ENCODE measurements around the gene AXL. TPM values are rescaled to one million over a fixed set of nuclear protein-coding genes. Genes with fewer than 3 reads are reported as not detected.

The AXL gene
- total and polyA plus RNA-seq, 2 of the 8 experiments (the other 6 are each of a cell fraction or from before 2014, with no cell fraction given), result 35.3 to 51.0 TPM

- Histone ChIP-seq H3K56ac (replicated peaks; ENCODE audit: insufficient read length, low read depth, low read length) (no peak overlapping the region), H3K27ac (ENCODE audit: low read depth, low read length) (no peak overlapping the region), H2BK15ac (ENCODE audit: low read length) (no peak overlapping the region), H3K9me3 (ENCODE audit: insufficient read depth in 2 of 2, low read depth in 1 of 2, low read length in 1 of 2) (no peaks in the 10 kb centered on the region), H2BK12ac (ENCODE audit: low read depth, low read length) (no peak overlapping the region), H2AFZ (ENCODE audit: low read length) (no peak overlapping the region), H3K36me3 (ENCODE audit: control insufficient read depth in 2 of 4, insufficient read depth in 4 of 4, low read length in 3 of 4) (peaks cover 58 to 85% (median 75%) of the 10 kb centered on the region in 4 experiments), H3K79me1 (ENCODE audit: low read depth, low read length) (no peaks in the 10 kb centered on the region; the same call in 1 of the 2 replicates), H3K23me2 (ENCODE audit: low read depth, low read length) (no peaks in the 10 kb centered on the region), H3K79me2 (ENCODE audit: control insufficient read depth in 1 of 2, insufficient read depth in 2 of 2, low read length in 2 of 2) (no peaks in the 10 kb centered on the region), H3K9ac (replicated peaks in 1 of 4; ENCODE audit: extremely low read depth in 1 of 4, low read depth in 3 of 4, low read length in 3 of 4) (no peak overlapping the region), H4K8ac (ENCODE audit: extremely low read depth, insufficient read depth, low read length) (no peak overlapping the region), H3K18ac (ENCODE audit: extremely low read depth, low read length) (no peak overlapping the region), H4K20me1 (replicated peaks in 1 of 2; ENCODE audit: control insufficient read depth in 1 of 2, insufficient read depth in 2 of 2, low read length in 2 of 2) (peaks cover 6 to 22% of the 10 kb centered on the region in 2 experiments), H3K4me1 (replicated peaks in 1 of 4; ENCODE audit: control insufficient read depth in 3 of 4, insufficient read depth in 4 of 4, low read length in 3 of 4) (peaks cover 0 to 9% (median under 1%) of the 10 kb centered on the region in 4 experiments; a peak in 3 of 7 replicates), H3K4me2 (ENCODE audit: insufficient read depth in 1 of 2, low read depth in 2 of 2, low read length in 2 of 2) (no peak overlapping the region), H2BK20ac (ENCODE audit: low read length) (no peak overlapping the region), H3K14ac (ENCODE audit: insufficient read length) (no peak overlapping the region), H2BK5ac (ENCODE audit: low read depth, low read length) (no peak overlapping the region), H3K27me3 (replicated peaks in 1 of 4; ENCODE audit: control insufficient read depth in 3 of 4, extremely low read depth in 1 of 4, insufficient read depth in 3 of 4, low read length in 3 of 4) (no peaks in the 10 kb centered on the region), H3K4ac (replicated peaks; ENCODE audit: insufficient read length, low read depth, low read length) (no peak overlapping the region), H2AK5ac (ENCODE audit: low read depth, low read length) (no peak overlapping the region), H4K91ac (replicated peaks; ENCODE audit: insufficient read length, low read length) (no peak overlapping the region), H2BK120ac (replicated peaks; ENCODE audit: low read depth, low read length) (no peak overlapping the region), H3K4me3 (ENCODE audit: extremely low read depth in 1 of 4, insufficient read depth in 2 of 4, low read depth in 3 of 4, low read length in 4 of 4) (no peak overlapping the region), H3K23ac (ENCODE audit: insufficient read length) (no peak overlapping the region), H4K5ac (ENCODE audit: insufficient read length, low read depth, low read length) (no peak overlapping the region)
- POLR2A ChIA-PET (ENCODE audit: partially characterized antibody), result interaction anchor here (12.8 to 22.6 kb wide), 2 partner anchors 18 to 23 kb away, joined by 137 to 579 read pairs; partner anchors contain the start of gene HNRNPUL1
- WGBS, 2 experiments (ENCODE audit: extremely low coverage in 1 of 2, insufficient coverage in 1 of 2, insufficient read length in 1 of 2, insufficient replicate concordance in 2 of 2, low coverage in 1 of 2, low lambda C conversion rate in 2 of 2, missing lambda C conversion rate in 1 of 2), result 96% methylated on average over 14 of the region's 14 CpGs; no CpG with 5 or more reads in 1 of the 2 experiments
- DNase-seq (ENCODE audit: low read depth in 1 of 2, low spot score in 2 of 2) (no peak), FAIRE-seq (no peak)
- CTCF ChIA-PET (ENCODE audit: partially characterized antibody), result interaction anchor here (0.6 to 7.3 kb wide), 3 partner anchors 8 to 230 kb away, joined by 3 to 63 read pairs (median 15); no protein-coding TSS in a partner anchor
- TF ChIP-seq KDM4A (IDR thresholded peaks at IDR 0.05; ENCODE audit: low read depth, low read length, severe bottlenecking) (no peak), CTBP2 (IDR thresholded peaks at IDR 0.05; ENCODE audit: borderline replicate concordance, insufficient read depth, insufficient read length, low read length) (no peak), TBP (IDR thresholded peaks at IDR 0.05; ENCODE audit: low read depth, low read length) (no peak), HDAC2 (IDR thresholded peaks at IDR 0.05; ENCODE audit: borderline replicate concordance in 1 of 2, low read depth in 2 of 2, low read length in 2 of 2) (no peak), RFX5 (IDR thresholded peaks at IDR 0.05; ENCODE audit: borderline replicate concordance, low read depth, low read length) (no peak), KDM1A (IDR thresholded peaks at IDR 0.05; ENCODE audit: borderline replicate concordance, low read length) (no peak), BACH1 (IDR thresholded peaks at IDR 0.05; ENCODE audit: low read length) (no peak), E2F6 (IDR thresholded peaks at IDR 0.05) (no peak), ATF2 (IDR thresholded peaks at IDR 0.05; ENCODE audit: low read length) (no peak), JUN (IDR thresholded peaks at IDR 0.05; ENCODE audit: low read depth, low read length) (no peak), EGR1 (IDR thresholded peaks at IDR 0.05; ENCODE audit: borderline replicate concordance, low read depth, low read length) (no peak)
Measured at GRCh38 chr19:41303954-41304353, 84.9 kb downstream of the AXL start.

Measured in H1 (cell line).